ENCODE results near the gene DTYMK. TPM values are rescaled to one million over a fixed set of nuclear protein-coding genes. Genes with fewer than 3 reads are reported as not detected.
A peak's percentile ranks its signal among the peaks of the same experiment; 100 is the strongest.

DTYMK gene
- total and polyA plus RNA-seq, 2 of the 4 experiments (the other 2 are of a cell fraction): 31.7 to 50.1 TPM

DNA sequence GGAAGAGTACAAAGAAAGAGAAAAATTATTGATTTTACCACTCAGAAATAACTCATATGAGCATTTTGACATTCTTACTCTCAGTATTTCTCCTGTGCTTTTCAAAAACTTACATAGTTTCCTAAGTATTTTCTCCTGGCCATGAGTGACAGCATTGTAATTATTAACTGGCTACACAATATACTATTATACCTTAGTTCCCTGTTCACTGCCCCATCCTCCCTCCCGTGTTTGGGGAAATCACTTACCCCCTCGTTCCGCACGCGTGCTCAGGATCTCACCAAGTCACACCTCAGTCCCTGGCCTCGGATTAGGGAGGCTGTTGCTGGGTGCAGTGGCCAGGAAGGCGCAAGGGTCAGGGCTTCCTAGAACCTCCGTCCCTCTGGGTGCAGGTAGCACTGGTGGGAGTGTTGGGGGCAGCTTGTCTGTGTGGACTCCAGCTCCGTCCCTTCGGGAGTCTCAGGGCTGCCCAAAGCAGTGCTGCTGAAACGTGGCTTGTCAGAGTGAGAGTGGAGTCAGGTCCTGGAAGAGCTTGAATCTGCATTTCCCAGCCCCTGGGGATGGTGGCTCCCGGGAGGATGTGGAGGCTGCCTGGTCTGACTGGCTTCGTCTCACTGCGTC, 25.9 kb downstream of the DTYMK start:
- Histone ChIP-seq H3K4me1 (ENCODE audit: control insufficient read depth, insufficient read depth, low read length) (peaks cover 5% of the 10 kb centered on the region), H4K5ac (ENCODE audit: low read depth, low read length) (no peak overlapping the region), H2AK5ac (ENCODE audit: low read depth, low read length) (no peak overlapping the region), H3K4me2 (ENCODE audit: low read depth, low read length) (no peak overlapping the region), H3K18ac (ENCODE audit: low read depth, low read length) (no peak overlapping the region), H3K79me1 (ENCODE audit: low read depth in 1 of 2, low read length in 2 of 2) (peaks cover 0 to 6% of the 10 kb centered on the region in 2 experiments), H3K23ac (ENCODE audit: low read depth, low read length) (no peak overlapping the region), H3K27me3 (ENCODE audit: control insufficient read depth, insufficient read depth, low read length) (no peaks in the 10 kb centered on the region), H3K27ac (ENCODE audit: insufficient read depth, low read length) (no peak overlapping the region), H2BK15ac (ENCODE audit: low read depth, low read length) (no peak overlapping the region), H3K14ac (replicated peaks; ENCODE audit: low read depth, low read length) (no peak overlapping the region), H3K4me3 (ENCODE audit: insufficient read depth, low read depth, low read length) (no peak overlapping the region), H3K4ac (ENCODE audit: low read depth, low read length) (no peak overlapping the region), H3K9ac (ENCODE audit: low read depth, low read length) (no peak overlapping the region), H4K8ac (ENCODE audit: low read depth in 2 of 2, low read length in 2 of 2) (no peak overlapping the region), H4K91ac (ENCODE audit: insufficient read depth, low read depth, low read length) (no peak overlapping the region), H2AFZ (replicated peaks; ENCODE audit: low read length, poor library complexity) (peak overlapping the region; percentile 32), H3K9me3 (ENCODE audit: control insufficient read depth, insufficient read depth, low read length) (no peaks in the 10 kb centered on the region), H2BK20ac (ENCODE audit: low read depth, low read length) (no peak overlapping the region), H4K20me1 (ENCODE audit: insufficient read depth, low read length) (peaks cover 7% of the 10 kb centered on the region), H2BK120ac (ENCODE audit: low read depth, low read length) (no peak overlapping the region), H2BK5ac (ENCODE audit: low read depth, low read length, poor library complexity, severe bottlenecking) (no peak overlapping the region), H3K9me1 (ENCODE audit: insufficient read depth, low read length) (peaks cover 2% of the 10 kb centered on the region; the same call in 1 of the 2 replicates), H3K56ac (ENCODE audit: extremely low read depth, insufficient read depth, low read length) (no peak overlapping the region), H2AK9ac (replicated peaks; ENCODE audit: low read depth, low read length, poor library complexity) (peak overlapping the region; percentile 42), H3K36me3 (ENCODE audit: control insufficient read depth, insufficient read depth, low read length) (peaks cover 28% of the 10 kb centered on the region)
- intact Hi-C loops (cut with micrococcal nuclease): no loop called here
- TF ChIP-seq ELK1 (IDR thresholded peaks at IDR 0.05; ENCODE audit: borderline replicate concordance, low read depth, low read length) (no peak), SMC3 (IDR thresholded peaks at IDR 0.05; ENCODE audit: low read depth, low read length) (no peak), RCOR1 (IDR thresholded peaks at IDR 0.05; ENCODE audit: insufficient replicate concordance, low read length) (no peak)
- in situ Hi-C loops (cut with MboI; ENCODE audit: low sequenced_read_pairs): loop anchor here (25.0 kb wide), 1 partner anchor 798 kb away; the partner anchor contains the start of gene AGXT
- ATAC-seq (ENCODE audit: low read depth): no peak
- no peak for DNase-seq
- POLR2A ChIA-PET (ENCODE audit: unreplicated experiment): interaction anchor here (0.7 kb wide), 1 partner anchor 82 kb away, joined by 5 read pairs; no protein-coding TSS in a partner anchor
- BruUV-seq (replicated peaks): no TSS peak
- WGBS, 2 experiments (ENCODE audit: extremely low coverage in 2 of 2, insufficient read length in 1 of 2): 93% methylated on average over 3 of the region's 14 CpGs; no CpG with 5 or more reads in 1 of the 2 experiments
- dilution Hi-C loops (cut with HindIII; ENCODE audit: low sequenced_read_pairs, unreplicated experiment): no loop called here
- CTCF ChIA-PET: no interaction called here
